Naive B cell (primary cell): Measurements from ENCODE around the gene HRCT1. TPM values are rescaled to one million over a fixed set of nuclear protein-coding genes. Genes with fewer than 3 reads are reported as not detected.

Source experiments
- ATAC-seq, 2 donors: fragments of 150-1000 bp; cut with Tn5 transposase; 2 replicates each; pipeline ENCODE4 v1.10.0; 2021; ENCODE audit warnings: low read depth in 2 of 2, mild to moderate bottlenecking in 2 of 2, moderate library complexity in 2 of 2
- DNase-seq: peaks from one replicate; pipeline ENCODE4 v3.0.0; 2022
- H3K27ac Mint-ChIP-seq, 6 donors: one replicate each; pipeline ENCODE4 v1.8.0; 2020 to 2022; ENCODE audit warnings: mild to moderate bottlenecking in 6 of 6, mixed read lengths in 6 of 6, moderate library complexity in 5 of 6, inconsistent platforms in 2 of 6
- H3K27me3 Mint-ChIP-seq, 3 donors: one replicate each; pipeline ENCODE4 v1.8.0; 2021 to 2022; ENCODE audit warnings: mixed read lengths in 3 of 3, mild to moderate bottlenecking in 1 of 3
- H3K36me3 Mint-ChIP-seq, 2 donors: one replicate each; pipeline ENCODE4 v1.8.0; 2020 to 2022; ENCODE audit warnings: mixed read lengths in 2 of 2, inconsistent platforms in 1 of 2, mild to moderate bottlenecking in 1 of 2
- H3K4me1 Mint-ChIP-seq, 3 donors: one replicate each; pipeline ENCODE4 v1.8.0; 2020 to 2022; ENCODE audit warnings: mixed read lengths in 3 of 3, inconsistent platforms in 1 of 3, mild to moderate bottlenecking in 1 of 3, moderate library complexity in 1 of 3
- H3K4me3 Mint-ChIP-seq, 8 donors: one replicate each; pipeline ENCODE4 v1.8.0; 2020 to 2022; ENCODE audit warnings: mild to moderate bottlenecking in 8 of 8, mixed read lengths in 8 of 8, moderate library complexity in 8 of 8, inconsistent platforms in 2 of 8
- H3K9me3 Mint-ChIP-seq, 7 donors: one replicate each; pipeline ENCODE4 v1.8.0; 2020 to 2022; ENCODE audit warnings: mixed read lengths in 7 of 7, mild to moderate bottlenecking in 5 of 7, inconsistent platforms in 2 of 7, moderate library complexity in 1 of 7
- polyA plus RNA-seq, 6 donors: library from polyadenylated mRNA; unstranded; fragments of 300-500 nt; fragmentation: Illumina TruSeq; gene quantifications; one replicate each; pipeline ENCODE4 v1.2.3, GENCODE V29; 2021; ENCODE audit warnings: low read depth in 6 of 6

The HRCT1 gene
- polyA plus RNA-seq, 6 donors from 2014 or later, result not detected

GRCh38 chr9:35903049-35903448 lies 3.0 kb upstream of the HRCT1 start:
- H3K36me3 Mint-ChIP-seq, result no peaks in the 10 kb centered on the region
- ATAC-seq (peak; percentile 61 to 64), DNase-seq (peak; percentile 38)
- H3K27ac Mint-ChIP-seq, result peak overlapping the region in 1 of 6 donors; percentile 79
- peaks cover 28 to 40% (median 33%) of the 10 kb centered on the region in 3 donors for H3K27me3 Mint-ChIP-seq
- peaks cover 0 to under 1% (median 0%) of the 10 kb centered on the region in 3 donors for H3K4me1 Mint-ChIP-seq
- no peaks in the 10 kb centered on the region for H3K9me3 Mint-ChIP-seq
- no peak overlapping the region for H3K4me3 Mint-ChIP-seq

- peaks cover 0 to 12% (median 10%) of the 10 kb centered on the region in 3 donors for H3K4me1 Mint-ChIP-seq
- H3K4me3 Mint-ChIP-seq, result no peak overlapping the region
- no peaks in the 10 kb centered on the region for H3K9me3 Mint-ChIP-seq
- peaks cover 29 to 49% (median 36%) of the 10 kb centered on the region in 3 donors for H3K27me3 Mint-ChIP-seq
- DNase-seq (no peak), ATAC-seq (no peak)
- H3K36me3 Mint-ChIP-seq, result no peaks in the 10 kb centered on the region
- H3K27ac Mint-ChIP-seq, result no peak overlapping the region
Measured at GRCh38 chr9:35904338-35904737, 1.7 kb upstream of the HRCT1 start.

GRCh38 chr9:35905051-35905781 lies 786 bp upstream of the HRCT1 start:
- DNase-seq (no peak), ATAC-seq (no peak)
- no peak overlapping the region for H3K4me3 Mint-ChIP-seq
- no peaks in the 10 kb centered on the region for H3K36me3 Mint-ChIP-seq
- peaks cover 31 to 56% (median 36%) of the 10 kb centered on the region in 3 donors for H3K27me3 Mint-ChIP-seq
- H3K9me3 Mint-ChIP-seq, result no peaks in the 10 kb centered on the region
- H3K27ac Mint-ChIP-seq, result peak overlapping the region in 1 of 6 donors; percentile 12
- peaks cover 0 to 12% (median 10%) of the 10 kb centered on the region in 3 donors for H3K4me1 Mint-ChIP-seq

- Mint-ChIP-seq H3K36me3 (no peaks in the 10 kb centered on the region), H3K4me3 (no peak overlapping the region), H3K4me1 (peaks cover 6 to 19% (median 17%) of the 10 kb centered on the region in 3 donors), H3K27me3 (peaks cover 31 to 57% (median 35%) of the 10 kb centered on the region in 3 donors), H3K9me3 (no peaks in the 10 kb centered on the region), H3K27ac (peak overlapping the region in 1 of 6 donors; percentile 22)
- ATAC-seq (no peak), DNase-seq (no peak)
Measured at GRCh38 chr9:35906923-35907699, 1.1 kb downstream of the HRCT1 start.

- H3K4me3 Mint-ChIP-seq, result no peak overlapping the region
- peaks cover 6 to 19% (median 17%) of the 10 kb centered on the region in 3 donors for H3K4me1 Mint-ChIP-seq
- ATAC-seq (peak in 1 of 2 donors; percentile 48), DNase-seq (no peak)
- H3K27me3 Mint-ChIP-seq, result peaks cover 29 to 50% (median 35%) of the 10 kb centered on the region in 3 donors
- peak overlapping the region in 1 of 6 donors; percentile 26 for H3K27ac Mint-ChIP-seq
- H3K9me3 Mint-ChIP-seq, result no peaks in the 10 kb centered on the region
- H3K36me3 Mint-ChIP-seq, result no peaks in the 10 kb centered on the region
Measured at GRCh38 chr9:35907711-35908503, 1.9 kb downstream of the HRCT1 start.

- Mint-ChIP-seq H3K27ac (no peak overlapping the region), H3K4me3 (no peak overlapping the region), H3K9me3 (no peaks in the 10 kb centered on the region), H3K4me1 (peaks cover 6 to 19% (median 17%) of the 10 kb centered on the region in 3 donors), H3K27me3 (peaks cover 26 to 48% (median 35%) of the 10 kb centered on the region in 3 donors), H3K36me3 (no peaks in the 10 kb centered on the region)
- ATAC-seq (no peak), DNase-seq (no peak)
Measured at GRCh38 chr9:35908504-35909125, 2.6 kb downstream of the HRCT1 start.

- Mint-ChIP-seq H3K36me3 (no peaks in the 10 kb centered on the region), H3K27ac (no peak within 1 kb of the TSS), H3K4me1 (peaks cover 6 to 19% (median 17%) of the 10 kb centered on the region in 3 donors), H3K9me3 (no peaks in the 10 kb centered on the region), H3K27me3 (peaks cover 20 to 45% (median 35%) of the 10 kb centered on the region in 3 donors), H3K4me3 (no peak within 1 kb of the TSS)
- ATAC-seq (no peak), DNase-seq (no peak)
Measured at GRCh38 chr9:35909274-35909673, 3.3 kb downstream of the HRCT1 start, which contains the start of gene SPAAR. TSS of gene SPAAR (plus strand) at chr9:35909490. CDS start at chr9:35910464, 974 bp downstream.

- DNase-seq (no peak), ATAC-seq (no peak)
- Mint-ChIP-seq H3K9me3 (no peaks in the 10 kb centered on the region), H3K4me3 (no peak overlapping the region), H3K36me3 (no peaks in the 10 kb centered on the region), H3K27me3 (peaks cover 16 to 38% (median 35%) of the 10 kb centered on the region in 3 donors), H3K4me1 (peaks cover 6 to 19% (median 17%) of the 10 kb centered on the region in 3 donors), H3K27ac (no peak overlapping the region)
Measured at GRCh38 chr9:35909687-35910612, 3.9 kb downstream of the HRCT1 start.

GRCh38 chr9:35910613-35911359 lies 4.8 kb downstream of the HRCT1 start:
- peak in 1 of 2 donors; percentile 48 for ATAC-seq
- peaks cover 6 to 19% (median 17%) of the 10 kb centered on the region in 3 donors for H3K4me1 Mint-ChIP-seq
- H3K4me3 Mint-ChIP-seq, result peak overlapping the region in 1 of 8 donors; percentile 44
- H3K36me3 Mint-ChIP-seq, result no peaks in the 10 kb centered on the region
- no peaks in the 10 kb centered on the region for H3K9me3 Mint-ChIP-seq
- peaks cover 16 to 37% (median 35%) of the 10 kb centered on the region in 3 donors for H3K27me3 Mint-ChIP-seq
- H3K27ac Mint-ChIP-seq, result no peak overlapping the region
- DNase-seq, result no peak

GRCh38 chr9:35911690-35912089 lies 5.7 kb downstream of the HRCT1 start:
- Mint-ChIP-seq H3K27me3 (peaks cover 16 to 35% (median 30%) of the 10 kb centered on the region in 3 donors), H3K36me3 (no peaks in the 10 kb centered on the region), H3K4me1 (peaks cover 6 to 19% (median 17%) of the 10 kb centered on the region in 3 donors), H3K9me3 (no peaks in the 10 kb centered on the region), H3K4me3 (no peak overlapping the region), H3K27ac (no peak overlapping the region)
- no peak for ATAC-seq
- no peak for DNase-seq

GRCh38 chr9:35912791-35913400 lies 6.9 kb downstream of the HRCT1 start:
- no peak for DNase-seq
- no peak for ATAC-seq
- Mint-ChIP-seq H3K36me3 (no peaks in the 10 kb centered on the region), H3K4me3 (no peak overlapping the region), H3K27me3 (peaks cover 16 to 24% (median 18%) of the 10 kb centered on the region in 3 donors), H3K4me1 (peaks cover 6 to 19% (median 17%) of the 10 kb centered on the region in 3 donors), H3K27ac (no peak overlapping the region), H3K9me3 (no peaks in the 10 kb centered on the region)
